ENCODE results near the gene DMRTA2.

DNA sequence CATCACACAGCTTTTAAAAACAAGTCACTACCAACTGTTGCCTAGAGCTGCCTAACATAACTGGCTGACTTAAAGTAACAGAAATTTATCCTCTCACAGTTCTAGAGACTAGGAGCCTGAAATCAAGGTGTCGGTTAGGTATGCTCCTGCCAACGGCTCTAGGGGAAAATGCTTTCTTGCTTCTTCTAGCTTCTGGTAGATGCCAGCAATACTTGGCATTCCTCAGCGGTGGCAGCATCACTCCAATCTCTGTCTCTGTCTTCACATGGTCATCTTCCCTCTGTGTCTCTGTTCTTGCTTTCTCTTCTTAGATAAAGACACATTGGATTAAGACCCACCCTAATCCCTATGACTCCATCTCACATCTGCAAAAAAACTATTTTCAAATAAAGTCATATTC is 51.5 kb downstream of the DMRTA2 start:
- TF ChIP-seq CTCF (IDR thresholded peaks at IDR 0.05) (no peak), SIN3A (IDR thresholded peaks at IDR 0.05; ENCODE audit: borderline replicate concordance, insufficient read depth, low read depth, low read length) (no peak)
